Stimulated activated CD4-positive, alpha-beta T cell treated with anti-CD3 and anti-CD28 coated beads, Interleukin-12 subunit alpha, Interleukin-12 subunit beta, amount 100 ng/mL, for 48 hours (primary cell): ENCODE data around the gene LRWD1.

Experiments
- DNase-seq, 3 donors: peaks; one replicate each; pipeline ENCODE4 v3.0.0-alpha.2; 2020; ENCODE audit warnings: low read depth in 2 of 3, low spot score in 1 of 3

LRWD1 gene

DNA sequence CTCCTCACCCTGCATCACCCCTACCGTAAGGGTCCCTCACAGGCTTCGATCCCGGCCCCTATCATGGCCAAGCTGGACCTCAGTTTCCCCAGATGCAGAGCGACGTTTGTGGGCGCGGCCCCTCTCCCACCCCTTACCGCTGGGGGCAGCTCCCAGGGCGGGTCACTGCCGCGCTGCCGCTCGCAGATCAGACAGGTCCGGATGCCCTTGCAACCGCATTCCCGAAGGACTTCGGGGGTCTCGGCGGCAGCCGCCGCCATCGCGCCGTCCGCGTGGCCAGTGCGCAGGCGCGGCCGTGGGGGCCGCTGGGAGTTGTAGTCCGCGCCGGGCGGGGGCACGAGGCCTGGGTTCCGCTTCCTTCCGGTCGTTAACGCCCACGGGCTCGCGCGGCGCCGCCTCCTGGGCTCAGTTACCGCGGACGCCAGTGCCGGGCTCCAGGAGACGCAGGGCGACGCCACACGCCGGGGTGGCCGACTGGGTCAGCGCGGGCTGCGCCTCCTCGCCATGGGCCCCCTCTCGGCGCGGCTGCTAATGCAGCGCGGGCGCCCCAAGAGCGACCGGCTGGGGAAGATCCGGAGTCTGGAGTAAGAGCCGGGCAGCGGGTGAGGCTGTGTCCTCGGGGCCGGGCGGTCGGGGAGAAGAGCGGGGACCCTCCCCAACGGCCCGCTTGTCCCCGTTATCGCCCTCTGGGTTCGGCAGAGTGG is at the start of gene LRWD1, which contains the start of gene ALKBH4:
Gene LRWD1, plus strand, starts transcription at position 408 of the 704 bp plus-strand sequence. Its CDS starts 97 bp downstream, at position 505.
Gene ALKBH4, minus strand, starts transcription at position 287 of the 704 bp plus-strand sequence. Its CDS starts 27 bp downstream, at position 260.
- DNase-seq: peak; percentile 92 to 97 (median 95)

DNA sequence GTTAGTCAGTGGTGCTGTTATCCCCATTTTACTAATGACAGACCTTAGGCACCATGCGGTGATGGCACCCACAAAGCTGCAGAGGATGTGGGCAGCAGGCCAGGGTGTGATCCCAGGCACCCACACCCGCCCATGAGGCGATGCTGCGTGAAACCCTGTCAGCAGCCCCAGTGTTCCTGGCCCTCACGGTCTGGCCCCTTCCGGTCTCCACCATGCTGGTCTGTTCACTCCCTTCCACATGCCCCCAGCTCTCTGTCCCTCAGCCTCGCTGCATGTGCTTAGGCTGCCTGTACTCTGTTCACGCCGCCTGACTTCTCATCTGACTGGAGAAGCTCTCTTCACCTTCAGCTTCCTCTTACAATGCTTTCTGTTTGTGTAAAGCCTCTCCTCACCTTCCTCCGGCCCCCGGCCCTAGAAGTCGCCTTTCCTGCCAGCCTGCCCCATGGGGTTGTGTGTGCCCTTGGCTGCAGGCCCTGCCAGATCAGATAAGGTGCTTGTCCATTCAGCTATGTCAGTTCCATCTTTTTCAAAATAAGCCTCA is 49.0 kb upstream of the LRWD1 start:
- DNase-seq: peak; percentile 50 to 57 (median 51)

DNA sequence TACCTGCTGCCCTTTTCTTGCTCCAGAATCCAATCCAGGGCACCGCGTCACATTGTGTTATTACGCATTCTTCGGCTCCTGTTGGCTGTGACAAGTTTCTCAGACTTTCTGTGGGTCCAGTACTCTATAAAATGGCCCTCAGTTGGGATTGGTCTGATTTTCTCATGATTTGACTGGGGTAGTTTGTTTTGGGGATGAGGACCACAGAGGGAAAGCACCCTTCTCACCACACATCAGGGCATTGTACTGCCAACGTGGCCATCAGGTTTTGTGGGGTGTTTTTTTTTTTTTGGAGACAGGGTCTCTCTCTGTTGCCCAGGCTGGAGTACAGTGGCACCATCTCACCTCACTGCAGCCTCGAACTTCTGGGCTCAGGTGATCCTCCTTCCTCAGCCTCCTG is 48.4 kb upstream of the LRWD1 start:
- no peak for DNase-seq

DNA sequence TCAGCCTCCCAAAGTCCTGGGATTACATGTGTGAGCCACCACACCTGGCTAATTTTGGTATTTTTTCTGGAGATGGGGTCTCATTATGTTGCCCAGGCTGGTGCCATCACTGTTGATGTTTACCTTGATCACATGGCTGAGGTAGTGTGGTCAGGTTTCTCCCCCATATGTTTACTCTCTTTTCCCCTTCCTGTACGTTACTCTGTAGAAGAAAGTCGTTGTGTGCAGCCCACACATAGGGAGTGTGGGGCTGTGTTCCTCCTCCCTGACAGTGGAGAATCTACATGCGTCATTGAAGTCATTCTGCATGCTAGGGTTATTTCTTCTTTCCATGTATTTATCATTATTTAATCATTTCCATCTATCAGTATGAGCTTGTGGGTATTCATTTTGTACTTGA is 47.7 kb upstream of the LRWD1 start:
- DNase-seq: no peak

GRCh38 chr7:102418592-102418991 is 46.2 kb upstream of the LRWD1 start:
- DNase-seq: no peak

DNA sequence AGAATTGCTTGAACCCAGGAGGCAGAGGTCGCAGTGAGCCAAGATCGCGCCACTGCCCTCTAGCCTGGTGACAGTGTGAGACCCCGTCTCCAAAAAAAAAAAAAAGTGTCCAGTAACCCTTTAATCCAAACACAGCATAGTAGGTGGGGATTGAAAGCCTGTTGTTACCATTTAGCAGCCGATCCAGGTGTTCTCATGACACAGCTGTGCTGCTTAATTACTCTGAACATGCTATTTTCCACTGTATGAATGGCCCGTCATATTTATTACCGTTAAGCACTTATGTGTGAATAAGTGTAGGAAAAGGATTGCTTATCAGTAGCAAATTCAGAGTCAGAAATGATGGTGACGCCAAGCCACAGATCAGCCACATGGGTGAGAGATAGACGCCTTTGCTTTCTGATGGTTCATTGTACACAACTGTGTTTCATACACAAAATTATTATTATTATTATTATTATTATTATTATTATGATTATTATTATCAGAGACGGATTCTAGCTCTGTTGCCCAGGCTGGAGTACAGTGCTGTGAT is 43.0 kb upstream of the LRWD1 start:
- DNase-seq: no peak

GRCh38 chr7:102424129-102424551 is 40.6 kb upstream of the LRWD1 start:
- DNase-seq: no peak

DNA sequence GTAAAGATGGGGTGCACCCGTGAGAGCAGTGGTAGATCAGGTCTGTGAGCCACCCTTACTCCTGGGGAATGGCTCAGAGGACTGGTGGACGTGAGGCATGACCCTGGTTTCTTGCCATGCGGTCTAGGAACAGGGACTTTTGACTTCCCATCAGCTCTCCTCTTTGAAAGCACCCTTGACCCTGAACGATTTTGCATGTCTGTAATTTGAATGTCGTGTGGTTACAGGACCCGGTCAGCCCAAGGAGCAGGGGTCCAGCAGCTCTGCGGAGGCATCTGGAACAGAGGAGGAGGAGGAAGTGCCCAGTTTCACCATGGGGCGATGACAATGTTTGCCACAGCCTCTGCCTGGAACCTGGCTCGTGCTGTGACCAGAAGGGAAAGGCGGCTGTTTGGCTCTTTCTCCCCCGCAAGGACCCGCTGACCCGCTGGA is 40.0 kb upstream of the LRWD1 start:
- DNase-seq: no peak

DNA sequence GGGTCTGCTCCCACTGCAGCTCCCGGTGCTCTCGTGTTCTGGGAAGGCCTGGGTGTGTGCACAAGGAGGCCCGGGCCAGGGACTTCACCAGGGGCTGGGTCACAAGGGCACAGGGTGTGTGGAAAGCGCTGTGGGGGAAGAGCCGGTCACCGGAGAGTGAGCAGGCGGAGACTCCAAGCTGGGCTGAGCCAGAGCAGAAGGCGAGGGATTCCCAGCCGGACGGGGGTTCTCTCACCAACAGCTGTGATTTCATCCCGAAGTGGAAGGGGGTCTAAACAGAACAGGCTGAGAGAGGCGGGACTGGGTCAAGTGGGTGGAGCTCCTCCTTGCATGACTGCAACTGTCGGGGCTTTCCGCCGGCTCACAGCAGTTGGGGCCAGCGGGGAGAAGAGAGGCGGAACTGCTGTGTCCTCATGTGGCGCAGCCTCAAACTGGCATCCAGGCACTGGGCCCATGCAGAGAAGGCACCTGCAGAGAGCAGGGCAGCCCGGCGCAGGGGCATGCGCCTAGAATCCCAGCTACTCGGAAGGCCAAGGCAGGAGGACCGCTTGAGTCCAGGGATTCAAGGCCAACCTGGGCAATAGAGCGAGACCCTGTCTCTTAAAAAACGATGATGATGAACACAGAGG is 39.0 kb upstream of the LRWD1 start:
- peak; percentile 66 to 76 (median 68) for DNase-seq

DNA sequence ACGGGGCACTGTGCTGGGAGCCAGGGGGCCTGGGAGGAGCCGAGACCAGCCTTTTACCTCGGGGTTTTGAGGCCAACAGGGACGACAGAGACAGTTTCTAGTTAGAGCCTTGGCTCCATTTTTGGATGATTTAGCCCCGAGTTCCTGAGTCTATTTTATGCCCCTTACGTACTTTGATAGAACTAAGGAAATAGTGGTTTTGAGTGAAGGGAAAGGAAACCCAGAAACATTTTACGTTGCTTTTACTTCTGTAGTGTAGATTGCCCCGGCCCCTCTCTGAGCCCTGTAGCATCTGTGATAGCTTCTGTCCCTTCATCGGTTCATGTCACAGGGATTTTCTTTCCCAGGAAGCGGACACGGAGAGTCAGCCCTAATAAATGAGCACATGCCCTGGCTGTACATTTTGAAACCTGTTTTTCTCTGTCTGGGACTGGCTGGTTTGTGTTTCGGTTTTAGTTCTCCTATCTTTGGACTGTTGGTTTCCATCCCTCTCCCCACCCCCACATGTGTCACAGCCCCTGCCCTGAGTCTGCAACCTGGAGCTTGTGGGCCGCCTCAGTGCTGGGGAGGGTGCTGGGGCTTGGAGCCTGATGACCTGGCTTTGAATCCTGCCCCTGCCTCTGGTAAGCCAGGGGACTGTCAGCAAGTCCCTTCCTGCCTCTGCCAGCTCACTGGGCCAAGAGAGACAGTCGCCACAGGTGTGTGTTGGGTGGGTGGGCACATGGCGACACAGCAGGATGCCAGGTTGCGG is 38.3 kb upstream of the LRWD1 start:
- peak; percentile 66 to 72 (median 71) for DNase-seq

DNA sequence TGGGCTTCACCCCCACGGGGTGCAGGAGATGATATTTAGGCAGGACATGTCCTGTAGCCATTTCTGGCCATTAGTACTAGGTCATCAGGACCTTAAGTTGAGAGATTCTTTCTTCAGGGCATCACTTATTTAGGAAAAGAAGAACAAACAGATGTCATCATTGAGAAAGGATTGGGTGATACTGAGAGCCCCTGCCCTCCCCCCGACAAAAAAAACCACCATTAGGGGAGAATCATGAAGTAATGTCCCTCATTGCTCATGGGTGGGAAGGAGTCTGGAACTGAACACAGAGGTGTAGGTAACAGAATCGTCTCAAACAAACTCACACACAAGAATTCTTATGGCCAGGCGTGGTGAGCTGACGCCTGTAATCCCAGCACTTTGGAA is 37.8 kb upstream of the LRWD1 start:
- no peak for DNase-seq

DNA sequence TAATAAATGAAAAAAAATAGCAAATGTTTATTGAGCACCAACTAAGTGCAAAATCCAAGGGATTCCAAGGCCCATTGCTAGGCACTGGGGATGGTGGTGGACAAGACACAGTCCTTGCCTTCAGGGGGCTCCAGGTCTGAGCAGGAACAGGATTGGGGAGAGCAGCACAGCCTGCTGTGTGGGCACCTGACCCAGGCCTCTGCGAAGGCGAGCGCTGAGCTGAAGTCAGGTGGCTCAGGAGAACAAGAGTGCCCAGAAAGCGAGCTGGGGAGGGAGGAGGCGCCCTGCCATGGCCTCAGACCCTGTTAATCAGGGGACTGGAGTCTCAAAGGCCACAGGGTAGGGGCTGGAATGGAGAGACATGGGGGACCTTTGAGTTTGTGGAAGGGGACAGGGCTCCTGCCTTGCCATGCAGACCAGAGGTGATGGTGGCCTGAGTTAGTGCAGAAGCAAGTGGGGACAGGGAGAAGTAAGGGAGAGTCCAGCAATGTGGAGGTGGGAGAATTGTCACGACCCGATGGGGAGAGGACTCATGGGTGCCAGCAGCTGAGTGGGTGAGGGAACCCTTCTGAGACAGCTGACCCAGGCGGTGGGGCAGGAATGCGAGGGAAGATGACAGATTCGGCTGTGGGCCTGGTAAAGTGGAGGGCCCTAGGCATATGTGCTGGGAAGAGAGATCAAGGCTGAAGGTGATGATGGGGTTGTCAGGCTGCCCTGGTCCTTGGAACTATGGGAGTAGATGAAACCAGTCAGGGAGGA is 35.5 kb upstream of the LRWD1 start:
- DNase-seq: no peak

DNA sequence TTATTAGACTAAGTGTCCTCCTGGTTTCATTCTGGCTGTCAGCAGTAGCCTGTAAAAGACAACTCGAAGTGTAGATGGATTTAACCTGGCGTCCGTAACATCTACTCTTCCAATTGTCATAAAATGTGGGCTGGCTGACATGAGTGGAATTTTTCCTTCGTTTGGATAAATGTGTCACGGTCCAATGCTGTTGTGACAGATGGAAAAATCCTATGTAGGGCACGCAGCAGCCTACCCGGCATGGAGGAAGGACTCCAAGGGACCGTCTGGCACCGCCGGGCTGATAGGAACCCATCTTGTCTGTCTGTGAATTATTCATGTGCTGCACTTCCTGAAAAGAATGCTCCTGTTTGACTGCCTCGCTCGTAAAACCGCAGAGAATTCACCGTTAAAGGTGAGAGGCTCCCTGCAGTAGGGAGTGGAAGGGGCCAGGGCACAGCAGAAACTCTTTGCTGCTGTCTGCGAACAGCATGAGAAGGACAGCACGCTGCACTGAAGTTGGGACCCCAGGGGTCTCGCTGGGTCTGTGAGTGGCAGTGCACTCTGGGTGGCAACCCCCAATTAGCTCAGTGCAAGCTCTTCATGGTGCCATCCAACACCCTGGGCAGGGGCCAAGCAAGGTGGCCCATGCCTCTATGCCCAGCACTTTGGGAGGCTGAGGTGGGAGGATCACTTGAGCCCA is 33.0 kb upstream of the LRWD1 start:
- peak in 2 of 3 donors; percentile 29 to 37 for DNase-seq

DNA sequence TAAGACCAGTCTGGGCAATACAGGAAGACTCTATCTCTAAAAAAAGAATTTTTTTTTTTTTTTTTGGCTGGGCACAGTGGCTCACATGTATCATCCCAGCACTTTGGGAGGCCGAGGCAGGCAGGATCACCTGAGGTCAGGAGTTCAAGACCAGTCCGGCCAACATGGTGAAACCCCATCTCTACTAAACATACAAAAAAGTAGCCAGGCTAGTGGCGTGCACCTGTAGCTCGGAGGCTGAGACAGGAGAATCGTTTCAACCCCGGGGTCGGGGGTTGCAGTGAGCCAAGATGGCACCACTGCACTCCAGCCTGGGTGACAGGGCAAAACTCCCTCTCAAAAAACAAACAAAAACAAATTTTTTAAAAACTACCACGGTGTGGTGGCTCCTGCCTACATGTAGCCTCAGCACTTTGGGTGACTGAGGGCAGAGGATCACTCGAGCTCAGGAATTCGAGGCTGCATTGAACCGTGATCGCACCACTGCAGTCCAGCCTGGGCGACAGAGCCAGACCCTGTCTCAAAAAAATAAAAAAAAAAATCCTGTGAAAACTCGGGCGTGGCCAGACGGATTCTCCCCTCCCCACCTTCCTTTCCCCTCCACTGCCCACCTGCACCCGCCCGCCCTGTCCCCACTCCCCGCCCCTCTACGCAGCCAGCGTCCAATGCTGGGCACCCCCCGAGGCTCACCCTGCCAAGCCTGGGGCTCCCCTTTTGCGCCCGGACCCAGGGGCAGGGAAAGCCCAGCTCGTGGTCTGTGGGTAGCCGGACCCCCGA is 32.2 kb upstream of the LRWD1 start:
- no peak for DNase-seq

DNA sequence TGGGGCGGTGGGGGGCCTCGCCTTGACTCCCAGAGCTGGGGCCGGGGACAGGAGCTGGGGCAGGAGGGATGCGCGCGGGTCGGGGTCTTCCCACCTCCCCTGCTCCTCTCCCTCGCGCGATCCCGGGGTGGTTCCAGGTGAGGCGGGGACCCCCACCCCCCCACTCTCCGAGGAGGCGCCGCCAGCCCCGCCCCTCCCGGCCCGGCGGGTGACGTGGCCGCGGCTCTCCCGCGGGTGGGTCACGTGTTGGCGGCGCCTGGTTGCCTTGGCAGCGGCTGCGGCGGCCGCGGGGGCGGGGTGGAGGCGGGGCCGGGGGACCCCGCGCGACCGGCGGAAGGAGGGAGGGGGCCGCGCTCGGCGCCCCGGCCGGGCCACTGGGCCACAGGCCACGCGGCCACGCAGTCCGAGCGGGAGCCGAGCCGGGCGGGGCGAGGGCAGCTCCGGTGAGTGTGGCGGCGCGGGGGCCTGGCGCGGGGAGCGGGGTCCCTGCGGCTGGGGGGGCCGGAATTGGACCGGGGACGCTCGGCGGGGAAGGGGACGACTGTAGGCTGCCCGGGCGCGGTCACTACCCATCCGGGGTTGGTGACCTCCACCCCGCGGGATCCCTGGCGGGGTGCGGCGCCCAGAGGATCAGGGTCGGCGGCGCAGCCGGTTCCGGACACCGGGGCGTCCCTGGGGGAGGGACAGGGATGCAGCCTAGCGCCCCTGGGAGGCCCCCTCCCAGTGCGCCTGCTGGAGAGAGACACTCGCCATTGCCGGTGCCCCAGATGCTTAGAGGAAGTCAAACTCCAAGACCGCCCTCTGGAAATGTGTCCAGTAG is 31.4 kb upstream of the LRWD1 start, which contains the start of gene ORAI2:
Gene ORAI2, plus strand, starts transcription at position 357 of the 820 bp plus-strand sequence. CDS start 5,382 bp downstream, outside the sequence.
- peak; percentile 62 to 81 (median 67) for DNase-seq

- DNase-seq: no peak
Observed at GRCh38 chr7:102434039-102434486, 30.7 kb upstream of the LRWD1 start.

DNA sequence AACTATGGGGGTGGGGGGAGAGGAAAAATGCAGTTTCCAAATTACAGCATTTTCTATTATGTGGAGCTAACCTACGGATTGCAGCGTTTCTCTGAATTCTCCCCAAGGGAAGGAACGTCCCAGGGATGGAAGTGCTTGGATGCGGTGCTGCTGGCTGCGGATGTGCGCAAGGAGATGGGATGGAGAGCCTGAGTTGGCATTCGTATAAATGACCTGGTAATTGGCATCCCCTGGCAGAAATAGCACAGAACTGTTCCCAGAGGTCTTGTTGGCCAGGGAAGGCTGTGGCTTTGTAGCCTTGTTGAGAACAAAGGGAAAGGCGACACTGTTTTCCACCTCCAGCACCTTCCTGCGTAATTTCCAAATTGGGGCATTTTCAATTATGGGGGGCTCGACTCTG is 28.7 kb upstream of the LRWD1 start:
- no peak for DNase-seq
